Stimulated activated CD8-positive, alpha-beta memory T cell treated with anti-CD3 and anti-CD28 coated beads, Interleukin-15, amount 100 ng/mL, for 4 hours (primary cell): ENCODE data around the gene SIDT1.
A peak's percentile ranks its signal among the peaks of the same experiment; 100 is the strongest.

Source experiments
- DNase-seq, 2 donors: peaks; one replicate each; pipeline ENCODE4 v3.0.0-alpha.2; 2020; ENCODE audit warnings: low read depth in 2 of 2

SIDT1 gene

GRCh38 chr3:113531826-113532697, at the start of gene SIDT1:
TSS of gene SIDT1 (plus strand) at chr3:113532555. CDS start at chr3:113533022, 467 bp downstream.
- peak; percentile 36 to 46 for DNase-seq

DNA sequence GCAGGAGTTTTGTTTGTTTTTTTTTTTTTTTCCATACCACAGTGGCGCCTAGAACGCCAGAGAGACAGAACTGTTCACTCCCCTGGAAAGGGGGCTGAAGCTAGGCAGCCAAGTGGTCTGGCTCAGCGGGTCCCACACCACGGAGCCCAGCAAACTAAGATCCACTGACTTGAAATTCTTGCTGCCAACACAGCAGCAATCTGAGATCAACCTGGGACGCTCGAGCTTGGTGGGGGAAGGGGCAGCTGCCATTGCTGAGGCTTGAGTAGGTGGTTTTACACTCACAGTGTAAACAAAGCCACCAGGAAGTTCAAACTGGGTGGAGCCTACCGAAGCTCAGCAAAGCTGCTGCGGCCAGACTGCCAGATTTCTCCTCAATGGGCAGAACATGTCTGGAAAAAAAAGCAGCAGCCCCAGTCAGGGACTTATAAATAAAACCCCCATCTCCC, 47.2 kb upstream of the SIDT1 start:
- peak; percentile 1 to 13 for DNase-seq

DNA sequence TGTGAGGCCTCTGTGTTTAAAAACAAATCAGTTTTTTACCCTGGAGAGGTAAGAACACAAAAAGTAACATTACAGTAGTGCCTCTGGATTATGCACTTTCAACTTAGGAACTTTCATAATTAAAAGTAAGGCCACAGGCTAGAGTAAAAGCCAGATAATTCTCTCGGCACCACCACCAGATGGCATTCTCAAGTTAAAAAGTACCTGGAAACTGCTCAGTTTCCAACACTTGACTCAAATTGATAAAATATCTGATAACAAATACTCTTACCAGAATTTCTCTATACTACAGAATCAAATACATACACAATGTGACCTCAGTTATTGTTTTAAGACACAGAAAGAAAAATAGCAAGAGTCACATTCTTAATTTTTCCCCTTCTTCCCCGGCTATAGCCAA, 37.3 kb upstream of the SIDT1 start:
- DNase-seq = no peak

GRCh38 chr3:113496924-113497323, 35.4 kb upstream of the SIDT1 start:
- no peak for DNase-seq

GRCh38 chr3:113498221-113499005, 33.9 kb upstream of the SIDT1 start:
- DNase-seq = no peak

DNA sequence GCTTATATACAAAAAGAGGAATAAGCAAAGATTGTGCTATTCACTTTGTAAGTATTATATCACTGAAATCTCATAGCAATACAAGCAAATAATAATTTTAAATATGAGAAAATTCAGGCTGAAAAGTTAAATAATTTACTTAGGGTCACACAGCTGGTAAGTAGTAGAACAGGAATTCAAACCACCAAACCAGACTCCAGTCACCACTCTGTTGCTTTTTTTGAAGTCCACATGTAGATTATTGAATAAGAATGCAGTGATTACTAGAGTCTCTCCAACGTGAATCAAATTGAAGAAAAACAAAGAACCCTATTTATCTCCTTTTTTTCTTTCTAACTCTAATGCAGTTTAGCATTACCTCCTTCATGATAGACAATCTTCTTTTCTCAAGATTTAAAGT, 33.3 kb upstream of the SIDT1 start:
- DNase-seq = no peak

GRCh38 chr3:113501597-113501996, 30.8 kb upstream of the SIDT1 start:
- DNase-seq = no peak

- DNase-seq = no peak
Observed at GRCh38 chr3:113505867-113506266, 26.5 kb upstream of the SIDT1 start.

GRCh38 chr3:113507501-113508067, 24.8 kb upstream of the SIDT1 start:
- no peak for DNase-seq

DNA sequence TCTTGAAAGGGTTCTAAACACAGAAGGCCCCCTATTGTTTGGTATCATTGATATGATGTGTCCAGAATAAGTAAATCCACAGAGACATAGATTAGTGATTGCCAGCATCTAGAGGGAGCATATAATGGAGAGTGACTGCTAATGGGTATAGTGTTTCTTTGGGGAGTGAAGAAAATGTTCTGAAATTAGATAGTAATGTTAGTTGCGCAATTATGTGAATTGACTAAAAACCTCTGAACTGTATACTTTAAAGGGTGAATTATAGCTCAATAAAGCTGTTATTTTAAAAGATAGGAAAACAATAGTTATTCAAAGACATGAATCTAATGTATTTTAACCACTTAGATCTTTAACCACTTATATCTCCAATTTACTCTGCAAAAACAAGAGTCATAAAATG, 23.4 kb upstream of the SIDT1 start:
- no peak for DNase-seq

GRCh38 chr3:113514265-113514769, 18.0 kb upstream of the SIDT1 start:
- DNase-seq = no peak

DNA sequence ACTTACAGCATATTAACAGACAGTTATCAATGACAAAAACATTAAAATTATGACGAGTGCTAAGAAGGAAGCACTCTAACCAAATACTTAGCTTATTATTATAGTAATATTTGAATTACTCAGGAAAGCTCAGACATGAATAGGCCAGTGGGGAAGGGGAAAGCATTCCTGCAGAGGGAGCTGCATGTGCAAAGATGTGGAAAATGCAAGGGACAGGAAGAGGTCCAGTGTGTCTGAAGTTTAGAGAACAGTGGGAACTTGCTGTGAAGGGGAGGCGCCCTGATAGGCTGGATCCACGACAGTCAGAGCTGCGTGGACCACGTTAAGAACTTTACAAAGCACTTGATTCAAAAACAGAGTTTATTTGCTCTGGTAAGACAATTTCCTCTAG, 16.2 kb upstream of the SIDT1 start:
- DNase-seq = no peak

DNA sequence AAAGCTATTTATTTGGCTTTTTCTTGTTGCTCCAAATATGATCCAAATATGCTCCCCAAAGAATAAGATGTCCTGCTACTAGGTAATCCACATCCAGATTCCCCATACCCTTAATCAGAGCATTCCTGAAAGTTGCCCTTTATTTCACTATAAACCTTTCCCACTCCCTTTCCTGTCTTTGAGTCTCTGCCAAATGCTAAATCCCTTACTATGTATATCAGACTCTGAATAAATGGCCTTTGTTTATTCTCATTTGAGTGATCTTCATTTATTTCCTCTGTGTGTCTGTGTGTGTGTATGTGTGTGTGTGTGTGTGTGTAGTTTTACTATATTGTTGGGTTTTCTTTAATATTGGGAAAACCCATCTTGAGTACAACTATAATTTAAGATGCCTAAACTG, 10.4 kb upstream of the SIDT1 start:
- no peak for DNase-seq

- no peak for DNase-seq
Observed at GRCh38 chr3:113523241-113523640, 9.1 kb upstream of the SIDT1 start.

DNA sequence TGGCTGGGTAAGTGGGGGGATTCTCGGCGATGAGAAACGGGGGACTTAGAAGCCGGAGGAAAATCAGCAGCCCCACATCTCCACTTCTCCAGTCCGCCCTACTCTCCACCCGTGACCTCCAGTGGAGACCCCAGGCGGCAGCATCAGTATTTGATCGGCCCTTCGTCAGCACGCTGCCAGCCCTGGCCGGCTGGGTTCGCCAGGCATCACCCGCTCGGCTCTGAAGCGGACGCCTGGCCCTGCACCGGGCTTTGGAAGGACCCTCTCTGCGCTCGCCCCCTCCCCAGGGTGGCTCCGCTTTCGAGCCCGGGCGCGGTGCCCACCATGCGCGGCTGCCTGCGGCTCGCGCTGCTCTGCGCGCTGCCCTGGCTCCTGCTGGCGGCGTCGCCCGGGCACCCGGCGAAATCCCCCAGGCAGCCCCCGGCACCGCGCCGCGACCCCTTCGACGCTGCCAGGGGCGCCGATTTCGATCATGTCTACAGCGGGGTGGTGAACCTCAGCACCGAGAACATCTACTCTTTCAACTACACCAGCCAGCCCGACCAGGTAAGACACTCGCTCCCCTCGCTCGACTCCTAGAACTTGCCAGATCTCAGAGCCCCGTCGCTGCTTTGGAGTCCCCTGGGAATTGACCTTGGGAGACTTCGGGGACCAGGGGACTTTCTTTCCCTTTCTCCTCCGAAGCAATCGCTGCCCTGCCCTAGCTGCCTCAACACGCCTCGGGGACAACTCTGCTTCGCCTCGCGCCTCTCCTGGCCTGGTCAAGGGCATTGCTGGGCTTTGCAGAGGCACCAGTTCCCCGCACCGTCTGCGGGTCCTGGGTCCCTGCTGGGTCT, 561 bp downstream of the SIDT1 start:
- DNase-seq = peak in 1 of 2 donors; percentile 26

DNA sequence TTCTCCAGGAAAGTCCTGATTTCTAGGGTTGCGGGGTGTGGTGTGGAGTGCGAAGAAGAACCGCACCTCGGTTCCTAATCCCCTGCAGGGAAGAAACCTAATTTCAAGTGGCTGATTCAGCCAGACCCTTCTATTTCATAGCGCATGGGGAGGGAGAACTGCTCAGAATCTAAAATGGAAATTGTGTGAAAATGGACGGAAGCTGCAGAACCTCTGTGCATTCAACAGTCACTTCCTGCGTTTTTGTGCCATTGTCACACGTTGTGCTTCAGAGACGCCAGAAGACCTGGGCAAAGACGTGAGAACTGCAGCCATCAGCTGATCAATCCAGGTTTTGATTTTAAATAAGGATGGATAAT, 1.2 kb downstream of the SIDT1 start:
- DNase-seq = no peak

DNA sequence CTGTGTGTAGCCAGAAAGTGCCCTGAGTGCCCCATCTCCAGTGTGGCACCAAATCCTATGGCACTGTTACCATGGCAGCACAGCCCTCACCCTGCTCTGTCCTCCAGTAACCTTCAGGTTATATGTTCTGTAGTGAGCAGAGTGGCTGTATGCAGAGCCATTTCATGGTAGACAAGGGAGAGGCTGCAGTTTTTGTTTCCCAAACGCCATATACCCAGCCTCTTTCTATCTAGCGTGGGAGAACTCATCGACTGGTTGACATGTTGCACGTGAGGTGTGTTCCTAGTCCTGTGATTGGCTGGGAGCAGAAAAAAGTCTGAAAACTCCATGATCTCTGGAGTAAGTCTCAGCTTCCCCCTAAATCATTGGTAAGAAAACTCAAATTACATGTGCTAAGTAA, 2.0 kb downstream of the SIDT1 start:
- DNase-seq = no peak

DNA sequence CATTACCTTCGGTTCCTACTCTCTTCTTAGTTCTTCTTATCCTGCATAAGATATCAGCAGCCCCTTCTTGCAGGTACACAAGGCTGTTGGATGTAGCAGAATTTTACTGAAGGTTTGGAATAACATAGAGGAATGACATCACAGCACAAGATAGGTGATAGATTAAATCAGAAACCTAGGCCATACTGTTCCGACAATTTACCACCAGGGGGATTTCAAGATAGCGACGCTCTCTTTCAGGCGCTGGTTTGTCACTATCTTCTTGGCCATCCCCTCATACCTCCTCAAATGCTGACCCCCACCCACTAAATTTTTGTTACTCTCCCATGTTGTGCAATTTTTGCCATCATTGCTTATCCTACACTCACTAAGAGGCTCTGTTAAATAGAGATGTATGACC, 3.5 kb downstream of the SIDT1 start:
- DNase-seq = no peak

DNA sequence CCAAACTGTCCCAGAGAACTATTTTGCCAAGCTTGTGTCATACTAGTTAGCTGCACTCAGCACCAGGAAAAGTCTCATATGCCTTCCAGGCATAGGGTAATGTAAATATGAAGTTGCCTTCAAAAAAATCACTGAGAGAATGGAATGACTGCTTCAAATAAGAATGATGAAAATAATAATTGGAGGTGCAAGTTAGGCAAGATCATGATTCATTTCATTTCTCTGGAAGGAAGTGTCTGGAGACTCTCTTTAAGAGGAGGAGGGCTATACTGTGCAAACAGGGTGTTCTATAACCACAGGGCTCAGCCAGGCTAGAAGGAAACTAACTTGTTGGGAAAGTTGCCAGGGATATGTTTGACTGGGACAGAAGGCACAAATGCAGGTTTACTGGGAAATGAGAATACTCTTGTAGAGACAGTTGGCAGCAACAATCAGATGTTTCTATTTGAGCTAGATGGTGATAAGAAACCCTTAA, 4.3 kb downstream of the SIDT1 start:
- no peak for DNase-seq

GRCh38 chr3:113537155-113537554, 4.8 kb downstream of the SIDT1 start:
- no peak for DNase-seq

- DNase-seq = no peak
Observed at GRCh38 chr3:113541519-113541918, 9.2 kb downstream of the SIDT1 start.
